ENCODE data around the gene ESR2. TPM values are rescaled to one million over a fixed set of nuclear protein-coding genes. Genes with fewer than 3 reads are reported as not detected.

ESR2 gene
- total RNA-seq, 1 donor from 2014 or later = 0.16 TPM

DNA sequence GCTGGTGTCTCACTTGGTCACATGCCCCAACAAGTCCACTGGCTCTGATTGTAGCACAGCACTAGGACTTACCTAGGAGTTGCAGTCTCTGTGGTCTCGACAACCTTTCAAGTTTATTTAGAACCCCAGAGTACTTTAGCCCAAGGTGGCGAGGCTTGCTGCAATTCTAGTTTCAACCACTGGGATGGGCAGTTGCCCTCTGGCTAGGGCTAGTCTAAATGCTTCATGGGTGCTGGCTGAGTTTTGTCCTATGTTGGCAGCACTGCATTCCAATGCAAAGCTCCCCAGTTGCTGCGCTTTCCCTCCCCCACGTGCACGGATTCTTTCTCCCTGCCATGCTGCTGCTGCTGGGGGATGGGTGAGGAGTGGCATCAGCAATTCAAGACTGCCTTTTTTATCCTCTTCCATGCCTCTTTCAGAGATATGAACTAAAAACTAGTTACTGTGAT, 233.5 kb downstream of the ESR2 start:
- no peak overlapping the region for H3K27ac Mint-ChIP-seq (ENCODE audit: unreplicated experiment)
- peaks cover 12% of the 10 kb centered on the region for H3K36me3 Mint-ChIP-seq (ENCODE audit: unreplicated experiment)
- peaks cover 17% of the 10 kb centered on the region for H3K4me1 Mint-ChIP-seq (ENCODE audit: unreplicated experiment)
- TF ChIP-seq, protein P1, sequence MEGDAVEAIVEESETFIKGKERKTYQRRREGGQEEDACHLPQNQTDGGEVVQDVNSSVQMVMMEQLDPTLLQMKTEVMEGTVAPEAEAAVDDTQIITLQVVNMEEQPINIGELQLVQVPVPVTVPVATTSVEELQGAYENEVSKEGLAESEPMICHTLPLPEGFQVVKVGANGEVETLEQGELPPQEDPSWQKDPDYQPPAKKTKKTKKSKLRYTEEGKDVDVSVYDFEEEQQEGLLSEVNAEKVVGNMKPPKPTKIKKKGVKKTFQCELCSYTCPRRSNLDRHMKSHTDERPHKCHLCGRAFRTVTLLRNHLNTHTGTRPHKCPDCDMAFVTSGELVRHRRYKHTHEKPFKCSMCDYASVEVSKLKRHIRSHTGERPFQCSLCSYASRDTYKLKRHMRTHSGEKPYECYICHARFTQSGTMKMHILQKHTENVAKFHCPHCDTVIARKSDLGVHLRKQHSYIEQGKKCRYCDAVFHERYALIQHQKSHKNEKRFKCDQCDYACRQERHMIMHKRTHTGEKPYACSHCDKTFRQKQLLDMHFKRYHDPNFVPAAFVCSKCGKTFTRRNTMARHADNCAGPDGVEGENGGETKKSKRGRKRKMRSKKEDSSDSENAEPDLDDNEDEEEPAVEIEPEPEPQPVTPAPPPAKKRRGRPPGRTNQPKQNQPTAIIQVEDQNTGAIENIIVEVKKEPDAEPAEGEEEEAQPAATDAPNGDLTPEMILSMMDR (IDR thresholded peaks at IDR 0.05) = peak; percentile 39
- no peaks in the 10 kb centered on the region for H3K27me3 Mint-ChIP-seq (ENCODE audit: unreplicated experiment)
- H3K9me3 Mint-ChIP-seq (ENCODE audit: unreplicated experiment) = peaks cover 8% of the 10 kb centered on the region
- no peak overlapping the region for H3K4me3 Mint-ChIP-seq (ENCODE audit: unreplicated experiment)
- DNase-seq (ENCODE audit: extremely low spot score, unreplicated experiment) = no peak

DNA sequence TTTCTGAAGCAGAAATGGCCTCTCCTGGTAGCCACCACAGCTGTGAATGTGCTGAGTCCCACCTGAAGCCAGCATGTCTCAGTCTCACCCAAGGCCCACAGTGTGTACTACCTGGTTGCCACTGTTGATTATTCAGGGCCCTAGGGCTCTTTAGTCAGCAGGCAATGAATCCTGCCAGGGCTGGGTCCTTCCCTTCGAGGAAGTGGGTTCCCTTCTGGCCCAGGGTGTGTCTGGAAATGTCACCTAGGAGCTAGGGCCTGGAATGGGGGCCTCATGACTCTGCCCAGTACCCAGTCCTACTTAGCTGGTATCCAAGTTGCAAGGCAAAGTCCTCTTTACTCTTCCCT, 234.0 kb downstream of the ESR2 start:
- no peaks in the 10 kb centered on the region for H3K27me3 Mint-ChIP-seq (ENCODE audit: unreplicated experiment)
- no peak overlapping the region for H3K27ac Mint-ChIP-seq (ENCODE audit: unreplicated experiment)
- DNase-seq (ENCODE audit: extremely low spot score, unreplicated experiment) = no peak
- H3K4me3 Mint-ChIP-seq (ENCODE audit: unreplicated experiment) = no peak overlapping the region
- H3K9me3 Mint-ChIP-seq (ENCODE audit: unreplicated experiment) = peaks cover 8% of the 10 kb centered on the region
- H3K36me3 Mint-ChIP-seq (ENCODE audit: unreplicated experiment) = peaks cover 12% of the 10 kb centered on the region
- H3K4me1 Mint-ChIP-seq (ENCODE audit: unreplicated experiment) = peaks cover 17% of the 10 kb centered on the region
- TF ChIP-seq, protein P1 (IDR thresholded peaks at IDR 0.05) = no peak

DNA sequence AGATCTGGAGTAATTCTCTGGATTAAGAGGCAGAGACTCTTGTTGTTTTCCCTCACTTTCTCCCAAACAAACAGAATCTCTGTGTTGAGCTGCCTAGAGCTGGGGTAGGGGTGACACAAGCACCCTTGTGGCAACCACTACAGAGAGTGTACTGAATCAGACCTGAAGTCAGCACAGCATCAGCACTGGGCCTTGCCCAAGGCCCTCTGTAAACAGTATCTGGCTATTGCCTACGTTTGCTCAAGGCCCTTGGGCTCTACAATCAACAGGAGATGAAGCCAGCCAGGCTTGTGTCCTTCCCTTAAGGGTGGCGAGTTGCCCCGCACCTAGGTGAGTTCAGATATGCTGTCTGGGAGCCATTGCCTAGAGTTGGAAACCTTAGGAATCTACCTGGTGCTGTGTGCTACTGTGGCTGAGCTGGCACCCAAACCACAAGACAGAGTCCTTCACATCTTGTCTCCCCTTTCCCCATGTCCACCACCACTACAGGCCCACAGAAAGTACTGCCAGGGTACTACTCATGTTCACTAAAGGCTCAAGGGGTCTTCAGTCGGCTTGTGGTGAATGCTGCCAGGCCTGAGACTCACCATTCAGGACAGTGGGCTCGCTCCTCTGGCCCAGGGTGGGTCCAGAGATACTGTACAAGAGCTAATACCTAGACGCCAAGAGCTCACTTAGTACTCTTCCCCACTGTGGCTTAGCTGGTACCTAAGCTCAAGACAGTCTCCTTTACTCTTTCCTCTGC, 234.5 kb downstream of the ESR2 start:
- TF ChIP-seq, protein P1 (IDR thresholded peaks at IDR 0.05) = no peak
- Mint-ChIP-seq H3K36me3 (ENCODE audit: unreplicated experiment) (peaks cover 15% of the 10 kb centered on the region), H3K27me3 (ENCODE audit: unreplicated experiment) (no peaks in the 10 kb centered on the region), H3K9me3 (ENCODE audit: unreplicated experiment) (peaks cover 8% of the 10 kb centered on the region), H3K4me1 (ENCODE audit: unreplicated experiment) (peaks cover 19% of the 10 kb centered on the region), H3K27ac (ENCODE audit: unreplicated experiment) (no peak overlapping the region), H3K4me3 (ENCODE audit: unreplicated experiment) (no peak overlapping the region)
- no peak for DNase-seq (ENCODE audit: extremely low spot score, unreplicated experiment)

DNA sequence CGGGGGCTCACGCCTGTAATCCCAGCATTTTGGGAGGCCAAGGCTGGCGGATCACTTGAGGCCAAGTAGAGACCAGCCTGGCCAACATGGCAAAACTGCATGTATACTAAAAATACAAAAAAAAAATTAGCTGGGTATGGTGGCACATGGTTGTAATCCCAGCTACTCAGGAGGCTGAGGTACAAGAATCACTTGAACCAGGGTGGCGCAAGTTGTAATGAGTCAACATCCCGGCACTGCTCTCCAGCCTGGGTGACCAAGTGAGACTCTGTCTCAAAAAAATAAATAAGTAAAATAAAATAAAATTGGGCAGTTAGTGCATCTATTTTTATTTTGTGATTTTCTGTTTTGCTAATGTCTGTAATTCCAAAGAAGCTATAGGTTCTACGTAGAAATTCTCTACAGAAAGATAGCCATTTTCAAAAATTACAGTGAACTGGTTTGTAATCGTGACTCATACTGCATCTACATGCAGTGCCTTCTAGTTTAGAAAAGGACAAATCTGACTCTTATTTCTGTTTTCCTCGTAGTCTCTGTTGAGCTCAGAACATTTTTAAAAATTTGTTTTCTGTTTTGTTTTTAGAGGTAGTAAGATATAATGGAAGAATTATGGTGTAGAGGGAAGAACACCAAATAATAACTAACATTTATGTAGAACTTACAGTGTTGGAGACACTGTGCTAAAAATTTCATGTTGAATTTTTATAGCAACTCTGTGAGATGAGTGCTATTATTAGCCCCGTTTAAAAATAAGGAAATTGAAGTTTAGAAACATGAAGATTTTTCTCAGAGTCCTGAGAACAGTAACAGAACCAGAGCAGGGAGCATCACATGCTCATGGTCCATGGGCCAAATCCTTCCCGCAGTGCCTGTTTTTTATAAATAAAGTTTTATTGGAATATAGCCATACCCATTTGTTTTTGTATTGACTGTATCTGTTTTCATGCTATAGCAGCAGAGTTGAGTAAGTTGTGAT, 240.2 kb downstream of the ESR2 start:
- DNase-seq (ENCODE audit: extremely low spot score, unreplicated experiment) = no peak
- Mint-ChIP-seq H3K4me3 (ENCODE audit: unreplicated experiment) (no peak overlapping the region), H3K4me1 (ENCODE audit: unreplicated experiment) (peaks cover 13% of the 10 kb centered on the region), H3K36me3 (ENCODE audit: unreplicated experiment) (peaks cover 37% of the 10 kb centered on the region), H3K9me3 (ENCODE audit: unreplicated experiment) (peaks cover 8% of the 10 kb centered on the region), H3K27ac (ENCODE audit: unreplicated experiment) (no peak overlapping the region), H3K27me3 (ENCODE audit: unreplicated experiment) (no peaks in the 10 kb centered on the region)
- TF ChIP-seq, protein P1 (IDR thresholded peaks at IDR 0.05) = no peak
